ENCODE results near the gene HSCB.
"Not testable (repeated sequence)": the region's sequence is repeated elsewhere in the genome, so short reads cannot be mapped to it uniquely, and the experiment has no call there.

DNA sequence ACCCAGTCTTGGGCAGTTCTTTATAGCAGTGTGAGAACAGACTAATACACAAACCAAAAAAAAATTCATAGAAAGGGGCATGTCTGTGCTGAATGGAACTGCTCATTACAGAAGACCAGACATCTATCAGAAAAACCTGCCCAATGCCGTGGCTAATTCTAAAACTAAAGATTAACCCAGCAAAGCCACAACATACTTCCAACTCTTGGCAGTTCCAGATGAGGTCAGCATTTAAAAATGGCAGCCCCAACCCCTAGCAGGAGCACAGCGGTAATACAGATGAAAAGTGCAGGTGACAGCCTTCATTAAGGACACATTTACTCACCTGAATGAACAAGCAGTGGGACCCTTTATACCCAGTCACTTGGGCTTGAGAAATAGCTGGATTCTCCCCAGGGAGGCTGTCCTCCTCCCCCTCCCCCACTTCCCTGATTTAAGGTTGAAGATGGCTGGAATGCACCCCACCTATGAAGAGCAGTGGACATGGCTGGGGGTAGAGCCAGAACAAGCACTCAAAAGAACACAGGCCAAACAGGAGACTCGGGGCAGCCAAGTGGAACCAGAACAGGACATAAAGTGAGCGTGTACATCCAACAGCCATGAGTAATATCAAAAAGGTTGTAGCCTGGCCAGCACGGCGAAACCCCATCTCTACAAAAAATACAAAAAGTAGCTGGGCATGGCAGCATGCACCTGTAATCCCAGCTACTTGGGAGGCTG is 48.6 kb upstream of the HSCB start:
- TF ChIP-seq POLR2A (IDR thresholded peaks at IDR 0.05), result not testable (repeated sequence)
- TF ChIP-seq, protein P1, sequence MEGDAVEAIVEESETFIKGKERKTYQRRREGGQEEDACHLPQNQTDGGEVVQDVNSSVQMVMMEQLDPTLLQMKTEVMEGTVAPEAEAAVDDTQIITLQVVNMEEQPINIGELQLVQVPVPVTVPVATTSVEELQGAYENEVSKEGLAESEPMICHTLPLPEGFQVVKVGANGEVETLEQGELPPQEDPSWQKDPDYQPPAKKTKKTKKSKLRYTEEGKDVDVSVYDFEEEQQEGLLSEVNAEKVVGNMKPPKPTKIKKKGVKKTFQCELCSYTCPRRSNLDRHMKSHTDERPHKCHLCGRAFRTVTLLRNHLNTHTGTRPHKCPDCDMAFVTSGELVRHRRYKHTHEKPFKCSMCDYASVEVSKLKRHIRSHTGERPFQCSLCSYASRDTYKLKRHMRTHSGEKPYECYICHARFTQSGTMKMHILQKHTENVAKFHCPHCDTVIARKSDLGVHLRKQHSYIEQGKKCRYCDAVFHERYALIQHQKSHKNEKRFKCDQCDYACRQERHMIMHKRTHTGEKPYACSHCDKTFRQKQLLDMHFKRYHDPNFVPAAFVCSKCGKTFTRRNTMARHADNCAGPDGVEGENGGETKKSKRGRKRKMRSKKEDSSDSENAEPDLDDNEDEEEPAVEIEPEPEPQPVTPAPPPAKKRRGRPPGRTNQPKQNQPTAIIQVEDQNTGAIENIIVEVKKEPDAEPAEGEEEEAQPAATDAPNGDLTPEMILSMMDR (IDR thresholded peaks at IDR 0.05), result not testable (repeated sequence)
